Esophagus mucosa (tissue), 1 donor: ENCODE data around the gene COG5. TPM values are rescaled to one million over a fixed set of nuclear protein-coding genes. Genes with fewer than 3 reads are reported as not detected.
"Not testable (repeated sequence)": the region's sequence is repeated elsewhere in the genome, so short reads cannot be mapped to it uniquely, and the experiment has no call there.

Source experiments
- ATAC-seq: fragments of 200-7000 bp; cut with Tn5 transposase; one replicate; pipeline ENCODE4 v1.9.1; 2020
- total RNA-seq: library from RNA; stranded (reverse); gene quantifications from one replicate; pipeline ENCODE4 v1.2.4, GENCODE V29; 2023
- donor health status: DM: yes; HTN: yes; CAD: no.

COG5 gene
- total RNA-seq, 1 donor from 2014 or later: 20.9 TPM

DNA sequence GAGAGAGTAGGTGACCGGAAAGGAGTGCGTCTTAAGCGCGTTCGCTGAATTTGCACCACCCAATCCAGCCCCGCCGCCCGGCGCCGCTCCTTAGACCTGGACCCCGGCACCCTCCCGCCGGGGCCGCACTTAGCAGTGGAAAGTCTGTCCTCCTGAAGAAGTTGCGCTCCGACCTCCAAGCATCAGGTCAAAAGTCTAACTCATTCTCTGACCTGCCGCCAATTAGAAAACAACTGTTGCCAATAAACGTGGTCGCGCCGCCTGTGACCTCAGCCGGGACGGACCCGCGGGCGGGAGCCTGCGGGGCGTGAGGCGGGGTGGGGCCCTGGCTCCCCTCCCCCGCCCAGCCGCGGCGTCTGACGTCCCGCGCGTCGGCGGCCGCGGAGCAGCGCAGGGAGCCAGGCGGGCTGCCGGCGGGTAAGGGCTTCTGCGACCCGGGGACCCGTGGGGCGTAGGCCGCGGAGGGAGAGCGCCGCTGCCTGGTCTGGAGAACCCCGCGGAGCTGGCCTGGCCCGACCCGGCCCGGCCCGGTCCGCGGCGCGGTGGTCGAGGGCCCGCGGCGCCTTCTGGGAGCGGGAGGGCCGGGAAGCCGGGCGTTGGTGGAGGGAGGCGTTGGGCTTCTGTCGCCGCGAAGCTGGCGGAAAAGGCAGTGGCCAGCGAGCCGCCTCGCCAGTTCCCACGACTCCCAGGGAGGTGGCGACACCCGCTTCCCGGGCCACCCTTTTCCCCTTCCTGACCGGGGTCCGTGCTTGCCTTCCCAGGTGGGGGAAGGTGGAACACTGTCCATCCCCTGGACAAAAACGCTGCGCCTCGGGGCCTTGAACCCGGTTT lies 16.4 kb upstream of the COG5 start, which contains the start of gene BCAP29:
Gene BCAP29 (plus strand): TSS at position 362 of the 831 bp plus-strand sequence. CDS start 527 bp downstream, outside the sequence.
- ATAC-seq: peak; percentile 97

DNA sequence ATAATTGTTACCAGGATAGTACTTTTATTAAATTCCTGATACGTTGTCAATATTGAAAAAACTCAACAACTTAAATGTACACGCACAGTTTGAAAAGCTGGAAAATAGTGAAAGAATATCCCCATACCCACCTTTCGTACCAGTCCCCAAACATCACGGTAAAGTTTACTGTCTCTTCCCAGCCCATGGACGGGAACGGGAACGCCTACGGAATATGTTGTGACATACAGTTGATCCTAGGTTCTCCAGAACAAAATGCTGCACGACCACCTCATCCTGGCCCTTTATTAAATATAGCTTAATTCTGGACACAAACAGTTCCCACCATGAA lies 15.8 kb upstream of the COG5 start:
- no peak for ATAC-seq

DNA sequence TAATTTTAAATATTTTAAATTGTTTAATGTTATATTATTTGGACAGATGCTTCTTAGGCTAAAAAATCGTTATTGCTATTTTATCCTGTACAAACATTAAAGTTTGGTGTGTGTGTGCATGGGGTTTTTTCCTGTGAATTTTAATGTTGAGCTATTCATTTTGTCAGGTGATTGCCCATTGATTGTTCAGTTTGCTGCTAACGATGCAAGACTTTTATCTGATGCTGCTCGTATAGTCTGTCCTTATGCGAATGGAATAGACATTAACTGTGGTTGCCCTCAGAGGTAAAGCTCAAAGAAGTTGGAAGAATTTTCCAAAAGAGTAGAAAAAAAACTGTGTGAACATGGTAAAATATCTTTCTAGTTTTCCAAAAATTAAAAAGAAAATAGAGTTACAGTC lies 9.8 kb upstream of the COG5 start:
- ATAC-seq: no peak

DNA sequence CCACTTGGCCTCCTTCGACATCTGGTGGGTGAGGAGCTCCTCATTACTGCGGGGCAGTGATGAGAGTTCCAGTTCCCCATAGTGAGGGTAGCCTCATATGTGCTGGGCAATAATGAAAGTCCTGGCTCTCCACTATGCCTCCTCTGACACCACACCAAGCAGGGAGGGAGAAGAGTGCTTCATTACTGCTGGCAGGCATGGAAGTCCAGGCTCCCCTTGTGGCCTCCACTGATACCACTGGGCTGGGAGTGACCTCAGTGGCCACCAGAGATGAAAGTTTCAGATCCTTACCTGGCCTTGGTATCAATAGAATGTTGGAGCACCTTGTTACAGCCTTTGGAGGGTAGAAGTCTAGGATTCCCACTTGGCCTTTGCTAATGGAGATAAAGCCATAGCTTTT lies 6.6 kb upstream of the COG5 start:
- no peak for ATAC-seq

DNA sequence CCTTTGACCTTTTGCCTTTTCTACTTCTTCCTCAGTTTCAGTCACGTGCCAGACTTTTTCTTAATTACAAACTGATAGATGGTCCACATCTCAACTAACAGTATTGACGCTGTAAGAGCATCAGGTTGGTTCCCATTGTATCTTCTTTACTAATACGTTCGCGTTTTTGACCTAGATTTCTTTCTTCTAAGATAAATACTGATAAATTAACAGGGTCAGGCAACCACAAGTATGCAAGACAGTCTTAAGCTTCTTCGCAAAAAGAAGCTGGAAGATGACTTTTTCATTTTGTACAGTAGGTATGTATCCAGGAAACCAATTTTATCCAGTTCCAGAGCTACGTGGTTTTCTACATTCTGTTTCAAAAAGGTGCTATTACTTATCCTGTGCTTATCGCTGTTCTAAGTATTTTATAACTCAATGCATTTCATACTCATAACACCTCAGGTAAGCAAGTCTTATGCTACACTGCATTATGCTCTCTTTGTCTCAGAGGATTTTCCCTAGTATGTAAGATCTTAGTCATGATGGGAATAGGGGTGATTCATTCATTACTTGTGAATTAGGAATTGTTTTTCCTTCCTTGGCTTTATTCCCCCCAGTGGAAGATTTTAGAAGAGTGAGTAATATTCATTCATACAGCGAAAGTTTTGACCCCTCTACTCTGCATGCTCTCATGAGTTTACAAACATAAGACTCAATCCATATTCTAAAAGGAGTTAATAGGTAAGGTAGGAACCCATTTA lies 1.0 kb upstream of the COG5 start:
- ATAC-seq: peak; percentile 63

DNA sequence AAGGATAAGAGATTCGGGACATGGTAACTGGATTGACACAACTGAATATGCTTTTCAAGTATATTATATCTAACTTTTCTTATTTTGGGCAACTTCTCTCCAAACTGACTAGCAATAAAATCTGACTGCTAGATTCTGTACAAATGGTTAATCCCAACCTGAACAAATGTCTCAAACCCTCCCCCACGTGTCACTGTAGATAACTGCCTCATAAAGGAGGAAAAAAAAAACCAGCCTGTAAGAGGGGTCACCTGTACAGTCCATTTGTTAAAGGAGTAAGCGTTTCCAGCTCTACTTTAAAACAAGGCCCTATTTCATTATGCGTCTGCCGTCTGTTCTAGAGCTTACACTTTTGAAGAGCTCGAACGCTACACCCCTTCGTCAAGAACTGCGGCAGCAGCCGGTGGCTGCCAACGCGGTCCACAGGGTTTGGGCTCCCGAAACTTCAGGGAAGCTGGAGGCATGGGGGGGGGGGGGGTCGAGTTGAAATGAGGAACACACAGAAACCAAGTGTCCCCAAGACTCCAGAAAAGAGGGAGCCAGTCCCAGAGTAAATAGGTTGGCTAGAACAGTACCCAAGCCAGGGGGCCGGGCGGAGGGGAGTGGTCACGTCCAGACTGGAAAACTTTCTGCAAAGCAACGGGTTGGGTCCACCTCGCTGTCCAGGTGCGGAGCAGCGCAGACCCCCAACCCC lies 492 bp downstream of the COG5 start:
- peak; percentile 64 for ATAC-seq

DNA sequence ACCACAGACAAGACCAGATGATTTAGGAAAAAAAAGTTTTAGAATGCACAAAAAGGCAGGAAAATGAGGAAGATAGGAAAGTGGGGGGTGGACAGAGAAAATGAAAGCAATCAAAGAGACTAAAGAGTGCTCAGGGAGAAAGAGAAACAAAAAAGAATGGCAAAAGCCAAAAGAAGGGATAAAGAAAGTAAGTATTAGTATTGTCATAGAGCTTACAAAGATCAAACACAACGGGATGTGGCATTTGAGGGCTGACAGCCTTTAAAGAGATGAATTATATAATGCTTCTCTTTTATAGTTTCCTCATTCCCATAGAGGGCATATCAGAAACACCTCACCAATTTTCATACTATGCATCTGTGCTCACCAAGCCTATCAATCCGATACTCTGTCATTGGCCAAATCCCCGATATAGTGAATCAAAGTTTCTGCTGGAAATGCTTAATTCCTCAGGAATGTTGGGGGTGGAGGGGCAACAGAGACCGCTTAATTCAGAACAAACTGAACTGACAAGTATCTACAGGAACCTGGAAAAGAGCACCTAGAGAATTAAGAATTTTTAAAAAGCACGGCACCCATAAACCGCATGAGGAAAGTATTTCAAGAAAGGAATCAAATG lies 2.7 kb downstream of the COG5 start:
- ATAC-seq: peak; percentile 48

DNA sequence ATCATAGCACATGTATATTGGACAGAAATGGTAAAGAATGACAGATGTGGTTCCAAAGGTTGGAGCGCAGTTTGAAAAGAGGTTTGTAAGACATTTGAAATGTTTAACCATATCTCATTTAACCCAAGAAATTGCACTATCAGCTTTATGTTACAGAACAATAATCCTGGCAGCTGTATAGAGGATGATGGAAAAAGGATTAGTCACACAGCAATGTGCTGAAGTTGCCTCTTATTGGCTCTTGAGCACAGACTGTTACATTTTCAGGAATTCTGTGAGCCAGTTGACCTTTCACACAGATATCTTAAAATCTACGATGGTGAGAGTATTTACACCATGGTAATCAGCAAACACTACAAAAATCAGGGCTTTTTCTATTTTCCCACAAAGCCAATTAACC lies 3.9 kb downstream of the COG5 start:
- ATAC-seq: no peak

DNA sequence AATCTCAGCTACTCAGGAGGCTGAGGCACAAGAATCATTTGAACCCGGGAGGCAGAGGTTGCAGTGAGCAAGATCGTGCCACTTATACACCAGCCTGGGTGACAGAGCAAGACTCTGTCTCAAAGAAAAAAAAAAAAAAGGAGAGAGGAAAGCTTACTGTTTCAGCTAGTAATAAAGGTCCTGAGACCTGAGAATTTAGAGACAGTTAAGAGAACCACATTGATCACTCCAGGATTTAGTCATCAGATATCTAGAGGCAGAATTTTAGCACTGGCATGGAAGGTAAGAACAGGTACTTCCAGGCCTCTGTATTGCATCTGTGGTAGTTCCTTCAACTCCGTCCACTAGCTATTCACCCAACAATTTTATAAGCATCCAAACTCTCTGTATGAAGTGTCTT lies 7.8 kb downstream of the COG5 start:
- no peak for ATAC-seq

DNA sequence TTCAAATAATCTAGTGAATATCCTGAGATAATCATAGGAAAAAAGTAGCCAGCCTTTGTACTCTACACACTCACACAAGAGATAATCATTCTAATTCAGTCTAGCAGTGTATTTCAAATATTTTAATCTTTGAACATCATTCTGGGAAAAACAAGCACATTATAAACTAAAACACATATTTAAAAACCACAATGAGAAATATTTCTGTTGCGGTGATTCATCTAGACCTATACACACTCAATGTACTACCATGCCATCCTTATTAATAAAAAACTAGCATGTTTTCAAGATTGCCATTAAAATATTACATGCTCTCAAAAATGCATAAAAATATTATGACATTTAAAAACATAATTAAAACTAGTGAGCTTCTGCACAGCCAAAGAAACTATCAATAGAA lies 11.8 kb downstream of the COG5 start:
- ATAC-seq: no peak

DNA sequence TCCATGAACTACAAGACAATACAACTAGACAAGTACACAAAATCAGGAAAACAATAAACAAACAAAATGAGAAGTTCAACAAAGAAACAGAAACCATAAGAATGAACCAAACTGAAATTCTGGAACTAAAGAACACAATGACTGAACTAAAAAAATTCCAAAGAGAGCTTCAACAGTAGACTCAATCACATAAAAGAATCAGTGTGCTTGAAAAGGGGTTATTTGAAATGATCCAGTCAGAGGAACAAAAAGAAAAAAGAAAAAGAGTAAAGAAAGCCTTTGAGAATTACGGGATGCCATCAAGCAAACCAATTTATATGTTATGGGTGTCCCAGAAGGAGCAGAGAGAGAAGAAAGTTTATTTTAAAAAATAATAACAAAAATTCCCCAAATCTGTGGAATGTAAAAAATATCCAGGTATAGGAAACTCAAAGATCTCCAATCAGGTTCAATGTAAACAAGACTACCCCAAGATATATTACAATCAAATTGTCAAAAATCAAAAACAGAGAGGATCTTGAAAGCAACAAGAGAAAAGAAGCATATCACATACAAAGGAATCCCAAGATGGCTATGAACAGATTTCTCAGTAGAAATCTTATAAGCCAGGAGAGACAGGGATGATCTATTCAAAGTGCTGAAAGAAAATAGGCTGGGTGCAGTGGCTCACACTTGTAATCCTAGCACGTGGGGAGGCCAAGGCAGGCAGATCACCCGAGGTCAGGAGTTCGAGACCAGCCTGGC lies 18.7 kb downstream of the COG5 start:
- no peak for ATAC-seq

DNA sequence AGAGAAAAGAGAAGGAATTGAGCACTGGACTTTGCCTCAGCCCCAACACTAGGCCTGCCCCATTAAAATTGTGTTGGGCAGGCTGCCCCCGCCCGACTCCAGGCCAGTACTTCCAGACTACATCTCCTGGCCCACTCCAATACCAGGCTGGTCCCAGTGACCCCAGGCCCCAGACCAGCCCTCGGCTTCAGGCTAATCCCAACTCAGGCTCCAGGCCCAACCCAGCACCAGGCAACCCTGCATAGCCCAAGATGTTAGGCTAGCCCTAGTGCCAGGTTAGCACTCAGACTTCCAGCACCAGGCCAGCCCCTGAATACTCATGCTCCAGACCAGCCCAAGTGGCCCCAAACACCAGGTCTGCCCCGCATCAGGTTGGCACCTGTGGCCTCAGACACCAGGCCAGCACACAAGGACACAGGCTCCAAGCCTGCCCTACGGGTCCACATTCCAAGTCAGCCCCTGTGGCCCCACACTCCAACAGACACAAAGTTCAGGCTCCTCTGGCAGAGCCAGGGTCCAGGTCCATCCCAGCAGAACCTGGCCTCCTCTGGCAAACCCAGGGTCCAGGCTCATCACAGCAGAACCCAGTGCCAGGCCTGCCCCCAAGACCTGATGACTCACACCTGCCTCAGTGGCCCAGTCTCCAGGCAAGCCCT lies 20.3 kb downstream of the COG5 start:
- ATAC-seq: peak; percentile 26

DNA sequence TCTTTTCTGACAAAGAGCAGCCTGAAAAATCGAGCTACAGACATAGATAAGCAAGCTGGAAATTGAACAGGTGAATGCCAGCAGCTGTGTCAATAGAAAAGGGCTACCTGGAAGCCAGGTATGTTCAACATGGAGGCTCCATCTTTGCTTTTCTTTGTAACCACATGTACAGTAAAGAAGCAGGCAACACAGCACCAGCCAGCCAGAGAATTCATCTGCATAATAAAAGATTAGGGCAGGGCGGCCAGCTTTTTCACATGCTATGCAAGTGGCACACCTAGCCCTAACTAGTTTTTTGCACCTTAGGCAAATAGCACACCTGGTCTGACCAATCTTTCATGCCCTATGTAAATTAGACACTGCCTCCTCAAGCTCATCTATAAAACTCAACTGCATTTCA lies 25.7 kb downstream of the COG5 start:
- ATAC-seq: peak; percentile 100

DNA sequence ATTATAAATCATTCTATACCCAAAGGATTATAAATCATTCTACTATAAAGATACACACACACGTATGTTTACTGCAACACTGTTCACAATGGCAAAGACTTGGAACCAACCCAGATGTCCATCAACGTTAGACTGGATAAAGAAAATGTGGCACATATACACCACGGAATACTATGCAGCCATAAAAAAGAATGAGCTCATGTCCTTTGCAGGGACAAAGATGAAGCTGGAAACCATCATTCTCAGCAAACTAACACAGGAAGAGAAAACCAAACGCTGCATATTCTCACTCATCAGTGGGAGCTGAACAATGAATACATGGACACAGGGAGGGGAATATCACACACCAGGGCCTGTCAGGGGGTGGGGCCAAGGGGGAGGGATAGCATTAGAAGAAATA lies 26.5 kb downstream of the COG5 start:
- not testable (repeated sequence) for ATAC-seq

DNA sequence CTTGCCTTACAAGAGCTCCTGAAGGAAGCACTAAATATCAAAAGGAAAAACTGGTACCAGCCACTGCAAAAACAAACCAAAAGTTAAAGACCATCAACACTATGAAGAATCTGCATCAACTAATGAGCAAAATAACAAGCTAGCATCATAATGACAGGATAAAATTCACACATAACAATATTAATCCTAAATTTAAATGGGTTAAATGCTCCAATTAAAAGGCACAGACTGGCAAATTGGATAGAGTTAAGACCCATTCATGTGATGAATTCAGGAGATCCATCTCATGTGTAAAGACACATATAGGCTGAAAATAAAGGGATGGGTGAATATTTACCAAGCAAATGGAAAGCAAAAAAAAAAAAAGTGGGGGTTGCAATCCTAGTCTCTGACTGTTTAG lies 29.6 kb downstream of the COG5 start:
- no peak for ATAC-seq

DNA sequence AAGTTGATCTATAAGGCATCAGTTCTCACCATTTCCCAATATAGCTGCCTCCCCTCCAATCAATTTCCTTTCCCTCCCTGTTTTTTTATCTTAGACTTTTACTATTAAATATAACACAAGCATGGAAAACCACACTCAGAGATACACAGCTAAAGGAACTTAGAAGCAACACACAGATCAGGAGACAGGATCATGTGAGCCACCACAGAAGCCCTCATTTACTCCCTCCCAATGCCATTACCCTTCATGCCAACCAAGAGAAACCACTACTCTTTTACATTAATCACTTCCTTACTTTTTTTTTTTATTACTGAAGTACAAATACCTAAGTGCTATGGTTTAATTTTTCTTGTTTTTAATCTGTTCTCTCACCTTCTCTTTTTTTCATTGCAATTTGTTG lies 33.0 kb downstream of the COG5 start:
- no peak for ATAC-seq

DNA sequence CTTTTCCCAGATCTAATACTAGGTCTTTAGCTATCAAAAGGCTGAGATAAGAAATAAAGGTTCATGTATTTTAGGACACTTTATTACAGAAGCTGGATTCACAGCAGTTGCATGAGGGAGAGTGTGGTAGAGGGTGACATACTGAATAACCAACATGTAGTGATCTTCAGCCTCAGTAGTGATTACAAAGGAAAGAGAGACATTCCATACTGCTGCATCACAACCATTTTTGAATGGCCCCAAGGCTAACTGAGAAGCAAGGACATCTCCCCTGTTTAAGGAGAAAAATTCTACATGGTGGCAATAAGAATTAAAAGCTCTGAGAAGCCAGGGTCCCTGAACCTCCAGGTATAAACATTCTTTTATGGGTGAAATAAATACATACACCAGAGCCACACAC lies 35.3 kb downstream of the COG5 start:
- ATAC-seq: no peak

DNA sequence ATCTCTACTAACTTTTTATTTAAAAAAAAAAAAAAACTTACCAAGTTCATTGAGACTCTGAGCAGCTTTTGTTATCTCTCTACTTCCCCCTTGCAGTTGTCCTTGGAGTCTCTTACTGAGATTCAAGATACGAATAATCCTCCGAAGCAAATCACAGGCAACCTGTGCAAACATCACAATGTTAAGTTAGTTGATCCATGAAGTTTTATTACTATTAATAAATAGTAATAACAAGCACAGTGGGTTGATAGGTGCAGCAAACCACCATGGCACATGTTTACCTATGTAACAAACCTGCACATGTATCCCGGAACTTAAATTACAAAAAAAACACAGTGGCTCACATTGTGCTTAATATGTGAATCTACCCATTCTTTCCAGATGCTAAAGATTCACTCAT lies 36.5 kb downstream of the COG5 start:
- no peak for ATAC-seq

DNA sequence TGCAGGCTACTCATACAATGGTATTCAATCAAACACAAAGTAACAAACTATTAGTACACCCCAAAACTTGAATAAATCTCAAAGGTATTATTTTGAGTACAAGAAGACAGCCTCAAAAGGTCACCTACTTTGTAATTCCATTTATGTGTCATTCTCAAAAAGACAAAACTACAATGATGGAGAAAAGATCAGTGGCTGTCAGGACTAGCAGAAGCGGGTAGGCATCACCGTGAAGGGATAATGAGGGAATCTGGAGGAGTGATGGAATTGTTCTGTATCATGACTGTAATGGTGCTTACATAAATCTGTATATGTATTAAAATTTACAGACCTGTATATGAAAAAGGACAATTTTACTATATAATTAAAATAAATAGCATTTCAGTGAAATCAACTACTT lies 37.0 kb downstream of the COG5 start:
- no peak for ATAC-seq

DNA sequence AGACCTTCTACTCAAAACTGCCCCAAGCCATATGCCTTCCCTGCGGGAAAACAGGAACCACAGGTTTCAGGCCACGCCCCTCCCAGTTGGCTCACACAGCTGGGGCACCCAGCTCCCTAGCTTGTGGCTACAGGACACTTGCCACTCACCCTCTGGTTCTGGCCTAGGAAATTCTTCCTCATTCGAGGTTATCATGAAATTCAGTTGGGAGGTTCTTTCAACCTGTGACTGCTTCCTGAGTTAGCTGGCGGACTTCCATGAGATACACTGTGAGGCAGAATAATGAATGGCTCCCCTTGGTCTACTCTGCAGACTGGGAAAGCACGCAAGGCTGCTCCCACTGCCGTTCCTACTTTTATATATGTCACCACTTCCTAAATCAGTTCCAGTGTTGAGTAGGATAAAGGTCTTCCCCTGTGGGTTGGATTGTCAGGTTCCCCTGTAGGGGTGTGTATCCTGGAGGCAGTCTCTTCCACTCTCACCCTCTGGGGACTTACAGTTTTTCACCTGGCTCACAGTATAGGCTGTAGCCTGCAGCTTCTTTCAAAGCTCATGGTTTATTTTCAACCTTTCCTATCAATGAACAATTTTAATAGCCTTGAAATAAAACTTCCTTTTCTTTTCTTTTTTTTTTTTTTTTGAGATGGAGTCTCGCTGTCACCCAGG lies 56.9 kb downstream of the COG5 start:
- peak; percentile 99 for ATAC-seq

DNA sequence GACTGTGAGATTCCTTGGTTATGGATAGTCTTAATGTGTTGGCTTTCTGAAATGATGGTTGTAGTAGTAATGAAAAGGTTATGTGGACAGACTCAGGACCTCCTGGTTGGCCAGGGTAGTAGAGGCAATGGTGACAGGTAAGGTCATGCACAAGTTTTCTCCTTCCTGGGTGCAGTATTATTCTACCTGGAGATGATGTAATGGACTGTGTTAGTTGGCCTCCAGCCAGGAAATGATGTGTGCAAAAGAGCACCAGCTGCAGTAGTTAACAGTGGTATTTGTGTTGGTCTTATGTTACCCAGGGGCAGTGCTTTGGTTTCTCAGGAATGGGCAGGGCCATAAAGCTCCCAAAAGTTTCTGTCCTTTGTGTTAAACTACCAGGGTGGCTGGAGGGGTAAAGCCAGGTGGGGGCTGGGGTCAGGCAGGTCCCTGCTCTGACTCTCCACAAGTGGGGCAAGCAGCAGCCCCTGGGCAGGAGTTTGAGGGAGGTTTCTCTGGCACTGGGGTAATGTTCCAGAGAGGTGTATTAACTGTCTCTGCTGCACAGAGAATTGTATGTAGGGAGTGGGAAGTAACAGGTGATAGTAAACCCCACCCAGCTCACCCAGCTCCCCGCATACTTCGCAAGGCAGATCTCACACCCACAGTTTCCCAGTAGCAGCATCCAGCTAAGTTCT lies 57.6 kb downstream of the COG5 start:
- ATAC-seq: peak; percentile 89
